A549 (cell line): ENCODE results near the gene MCFD2. TPM values are rescaled to one million over a fixed set of nuclear protein-coding genes. Genes with fewer than 3 reads are reported as not detected.
"Not testable (repeated sequence)": the region's sequence is repeated elsewhere in the genome, so short reads cannot be mapped to it uniquely, and the experiment has no call there.

Experiments used
- ATAC-seq, 2 experiments: fragments of 200-7000 bp in 1 of 2; fragments of >200 bp in 1 of 2; cut with Nextera tagmentation in 1 of 2; cut with Tn5 transposase in 1 of 2; 3 replicates each; pipeline versions ENCODE4 v1.8.0 to v1.9.1; 2018 to 2020; ENCODE audit warnings: mild to moderate bottlenecking in 1 of 2, moderate library complexity in 1 of 2
- CTCF ChIA-PET: fragments of 300-600 bp; sonication (Branson Sonifier 250); formaldehyde crosslinking; extraction: SDS; loops from one replicate; lab custom pipeline; 2021; ENCODE audit warnings: antibody characterized with exemption, inconsistent platforms; lab: Yijun Ruan, JAX
- POLR2A ChIA-PET: fragments of 350-600 bp; formaldehyde crosslinking; extraction: SDS; loops from one replicate; lab custom pipeline; 2021; ENCODE audit warnings: antibody characterized with exemption, inconsistent platforms; lab: Yijun Ruan, JAX
- DNase-seq, 2 experiments: peaks; one replicate each; pipeline versions ENCODE4 v3.0.0 to v3.0.0-alpha.2; 2011 to 2016; ENCODE audit warnings: low read depth in 1 of 2, low spot score in 1 of 2
- FAIRE-seq: peaks from 2 replicates; lab custom pipeline; 2011; peaks lifted over from hg19 to GRCh38; lab: Jason Lieb, UNC
- H3K27ac ChIP-seq, 2 experiments: fragments of >200 bp; sonication (Bioruptor Twin); formaldehyde crosslinking; 3 replicates each; pipeline ENCODE4 v1.5.1; 2016 to 2017
- H3K4me1 ChIP-seq: fragments of >200 bp; sonication (Bioruptor Twin); formaldehyde crosslinking; 3 replicates; pipeline ENCODE4 v1.6.1; 2016
- H3K4me2 ChIP-seq: fragments of >200 bp; sonication (Bioruptor Twin); formaldehyde crosslinking; 3 replicates; pipeline ENCODE4 v1.6.1; 2016
- H3K4me3 ChIP-seq: fragments of >200 bp; sonication (Bioruptor Twin); formaldehyde crosslinking; 3 replicates; pipeline ENCODE4 v1.5.1; 2016
- H3K9me3 ChIP-seq: fragments of >200 bp; sonication (Bioruptor Twin); formaldehyde crosslinking; 3 replicates; pipeline ENCODE4 v1.6.1; 2016
- CHD2 ChIP-seq: fragments of 150-350 bp; IDR thresholded peaks from 2 replicates; pipeline ENCODE4 v1.6.1; 2014; ENCODE audit warnings: low read length; ENCODE audit not compliant: partially characterized antibody
- EHF ChIP-seq: fragments of 250-450 bp; sonication (Bioruptor Pico); IDR thresholded peaks from 2 replicates; pipeline ENCODE4 v1.5.0; 2020; ENCODE audit warnings: mild to moderate bottlenecking
- FOSL2 ChIP-seq, 2 experiments: fragments of 450-650 bp in 1 of 2; fragments of >200 bp in 1 of 2; sonication (Bioruptor Twin) in 1 of 2; formaldehyde crosslinking; IDR thresholded peaks; 2 replicates each; pipeline versions ENCODE4 v1.5.0 to v1.6.1; 2016 to 2020; ENCODE audit warnings: mild to moderate bottlenecking in 1 of 2, moderate library complexity in 1 of 2
- HEYL ChIP-seq: fragments of 250-450 bp; sonication (Bioruptor Pico); IDR thresholded peaks from 2 replicates; pipeline ENCODE4 v1.8.0; 2021; ENCODE audit warnings: mild to moderate bottlenecking, moderate library complexity
- HOXA7 ChIP-seq: fragments of 250-450 bp; sonication (Bioruptor Pico); IDR thresholded peaks from 2 replicates; pipeline ENCODE4 v1.5.0; 2020; ENCODE audit warnings: mild to moderate bottlenecking, moderate library complexity
- HOXB13 ChIP-seq: fragments of 250-450 bp; sonication (Bioruptor Pico); IDR thresholded peaks from 2 replicates; pipeline ENCODE4 v1.5.0; 2020; ENCODE audit warnings: low read depth, mild to moderate bottlenecking, moderate library complexity
- HOXB5 ChIP-seq: fragments of 250-450 bp; sonication (Bioruptor Pico); IDR thresholded peaks from 2 replicates; pipeline ENCODE4 v1.5.0; 2020; ENCODE audit warnings: mild to moderate bottlenecking, moderate library complexity
- JUNB ChIP-seq: fragments of >200 bp; sonication (Bioruptor Twin); formaldehyde crosslinking; IDR thresholded peaks from 2 replicates; pipeline ENCODE4 v1.6.1; 2016
- TP53 ChIP-seq: fragments of 250-450 bp; sonication (Bioruptor Pico); IDR thresholded peaks from 2 replicates; pipeline ENCODE4 v1.5.0; 2021; ENCODE audit warnings: mild to moderate bottlenecking, moderate library complexity
- ZFP36 ChIP-seq: fragments of 450-650 bp; IDR thresholded peaks from 2 replicates; pipeline ENCODE4 v1.6.1; 2014; ENCODE audit warnings: borderline replicate concordance; ENCODE audit not compliant: partially characterized antibody
- ZSCAN20 ChIP-seq: fragments of 250-450 bp; sonication (Bioruptor Pico); IDR thresholded peaks from 2 replicates; pipeline ENCODE4 v1.8.0; 2022; ENCODE audit warnings: mild to moderate bottlenecking, moderate library complexity
- WGBS: methylation state at CpG from one replicate; pipeline ENCODE4 v1.1.6; 2017; ENCODE audit errors: missing lambda C conversion rate; 5-methylcytosine and 5-hydroxymethylcytosine counted together
- polyA plus RNA-seq, 4 experiments: library from polyadenylated mRNA; depleted of rRNA in 3 of 4; stranded (reverse); fragments of >200 nt; fragmentation: RNase III in 1 of 4; extraction: RNeasy Plus Mini Kit Qiagen cat#74134 plus additional on column Dnase treatment in 1 of 4; gene quantifications; 2 replicates in 3 of 4; 3 replicates in 1 of 4; pipeline ENCODE4 v1.2.3, GENCODE V29; 2011 to 2017
- TF ChIP-seq, protein P1 (sequence below): fragments of 250-450 bp; sonication (Bioruptor Pico); IDR thresholded peaks from 2 replicates; pipeline ENCODE4 v1.5.0; 2020; ENCODE audit warnings: low read depth, mild to moderate bottlenecking, moderate library complexity

Gene MCFD2
- polyA plus RNA-seq, 2 of the 4 experiments (the other 2 are of a cell fraction) = 118 to 210 TPM

DNA sequence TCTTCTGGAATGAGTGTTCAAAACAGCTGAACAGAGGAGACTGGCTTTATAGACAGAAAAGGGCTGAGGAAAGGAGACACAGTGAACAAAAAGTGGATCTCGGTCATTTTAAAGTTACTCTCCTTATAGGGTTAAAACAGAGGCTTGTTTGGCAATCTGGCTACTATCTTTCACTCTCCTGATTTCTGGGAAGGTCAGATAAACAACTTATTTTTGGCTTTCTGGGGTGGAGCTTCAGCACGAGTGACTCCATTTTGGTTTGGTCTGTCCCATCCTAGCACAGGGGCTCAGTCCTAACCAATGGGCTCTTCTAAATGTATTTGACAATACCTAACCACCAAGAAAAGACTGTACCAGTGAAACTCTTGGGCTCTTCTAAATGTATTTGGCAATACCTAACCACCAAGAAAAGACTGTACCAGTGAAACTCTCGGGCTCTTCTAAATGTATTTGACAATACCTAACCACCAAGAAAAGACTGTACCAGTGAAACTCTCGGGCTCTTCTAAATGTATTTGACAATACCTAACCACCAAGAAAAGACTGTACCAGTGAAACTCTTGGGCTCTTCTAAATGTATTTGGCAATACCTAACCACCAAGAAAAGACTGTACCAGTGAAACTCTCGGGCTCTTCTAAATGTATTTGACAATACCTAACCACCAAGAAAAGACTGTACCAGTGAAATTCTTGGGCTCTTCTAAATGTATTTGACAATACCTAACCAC, 39.5 kb downstream of the MCFD2 start:
- POLR2A ChIA-PET = interaction anchor here (0.7 kb wide), 1 partner anchor 172 kb away, joined by 7 read pairs; no protein-coding TSS in a partner anchor

GRCh38 chr2:46875226-46875899, 40.2 kb downstream of the MCFD2 start:
- 91% methylated on average over 8 of the region's 8 CpGs for WGBS
- H3K27ac ChIP-seq = peak overlapping the region; percentile 90 to 91
- no peak for TF ChIP-seq JUNB
- peak; percentile 36; the same call in 1 of the 2 replicates for TF ChIP-seq HOXB5 (CRISPR knock-in tag)
- TF ChIP-seq ZFP36 = no peak
- TF ChIP-seq CHD2 = no peak
- TF ChIP-seq, protein P1, sequence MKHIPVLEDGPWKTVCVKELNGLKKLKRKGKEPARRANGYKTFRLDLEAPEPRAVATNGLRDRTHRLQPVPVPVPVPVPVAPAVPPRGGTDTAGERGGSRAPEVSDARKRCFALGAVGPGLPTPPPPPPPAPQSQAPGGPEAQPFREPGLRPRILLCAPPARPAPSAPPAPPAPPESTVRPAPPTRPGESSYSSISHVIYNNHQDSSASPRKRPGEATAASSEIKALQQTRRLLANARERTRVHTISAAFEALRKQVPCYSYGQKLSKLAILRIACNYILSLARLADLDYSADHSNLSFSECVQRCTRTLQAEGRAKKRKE (CRISPR knock-in tag) = 0 out of 2 replicates have a peak, but pooled peaks have one; percentile 46
- H3K9me3 ChIP-seq = peaks cover 15% of the 10 kb centered on the region
- ChIA-PET CTCF (interaction anchor here (0.6 to 3.9 kb wide), 19 partner anchors 8 to 448 kb away, joined by 3 to 24 read pairs (median 4); no protein-coding TSS in a partner anchor), POLR2A (interaction anchor here (0.7 kb wide), 1 partner anchor 171 kb away, joined by 7 read pairs; no protein-coding TSS in a partner anchor)
- no peak overlapping the region for H3K4me2 ChIP-seq
- no peak overlapping the region for H3K4me3 ChIP-seq
- ATAC-seq = no peak
- no peak for FAIRE-seq
- no peak for DNase-seq
- peaks cover 69% of the 10 kb centered on the region for H3K4me1 ChIP-seq

More for the DNA sequence above, 39.5 kb downstream of the MCFD2 start:
- not testable (repeated sequence) for ATAC-seq; DNase-seq; FAIRE-seq; H3K4me3 ChIP-seq; H3K4me2 ChIP-seq; TF ChIP-seq FOSL2 (IDR thresholded peaks at IDR 0.05)
- peak; percentile 78 for TF ChIP-seq HOXB5 (CRISPR knock-in tag)
- 0 out of 2 replicates have a peak, but pooled peaks have one; percentile 75 for TF ChIP-seq HOXA7 (CRISPR knock-in tag)
- TF ChIP-seq HEYL (CRISPR knock-in tag) = peak; percentile 80; the same call in 1 of the 2 replicates
- TF ChIP-seq ZSCAN20 = peak; percentile 88
- TF ChIP-seq HOXB13 (CRISPR knock-in tag) = peak; percentile 90; the same call in 1 of the 2 replicates
- TF ChIP-seq FOSL2 (CRISPR knock-in tag; IDR thresholded peaks at IDR 0.05) = 0 out of 2 replicates have a peak, but pooled peaks have one; percentile 6
- TF ChIP-seq, protein P1 (CRISPR knock-in tag) = peak; percentile 94
- 87% methylated on average over 5 of the region's 5 CpGs for WGBS
- H3K27ac ChIP-seq = peak overlapping the region; percentile 91
- peaks cover 74% of the 10 kb centered on the region for H3K4me1 ChIP-seq
- peaks cover 15% of the 10 kb centered on the region for H3K9me3 ChIP-seq
- CTCF ChIA-PET = interaction anchor here (0.6 to 2.5 kb wide), 33 partner anchors 9 to 394 kb away, joined by 3 to 15 read pairs (median 4); no protein-coding TSS in a partner anchor

- Histone ChIP-seq H3K27ac (peak overlapping the region; percentile 90 to 91), H3K9me3 (peaks cover 15% of the 10 kb centered on the region), H3K4me2 (peak overlapping the region; percentile 57), H3K4me1 (peaks cover 68% of the 10 kb centered on the region), H3K4me3 (no peak overlapping the region)
- ChIA-PET POLR2A (no interaction called here), CTCF (interaction anchor here (0.7 to 3.9 kb wide), 14 partner anchors 12 to 449 kb away, joined by 3 to 24 read pairs (median 5); no protein-coding TSS in a partner anchor)
- DNase-seq (no peak), ATAC-seq (peak in 1 of 2 experiments; percentile 12; a peak in 2 of 6 replicates), FAIRE-seq (no peak)
- 77% methylated on average over 10 of the region's 10 CpGs for WGBS
- TF ChIP-seq TP53 (CRISPR knock-in tag) = no peak
- TF ChIP-seq EHF (CRISPR knock-in tag) = no peak
- TF ChIP-seq HOXB5 (CRISPR knock-in tag) = 0 out of 2 replicates have a peak, but pooled peaks have one; percentile 31
These were observed 41.2 kb downstream of the MCFD2 start for GRCh38 chr2:46874236-46874929.
